Right atrium auricular region (tissue), 2 donors: ENCODE measurements around the gene NECTIN4. TPM values are rescaled to one million over a fixed set of nuclear protein-coding genes. Genes with fewer than 3 reads are reported as not detected.

ENCODE experiments used
- DNase-seq: peaks from one replicate; pipeline ENCODE4 v3.0.0-alpha.2; 2019; ENCODE audit warnings: low spot score
- H3K27ac ChIP-seq, 2 donors: fragments of 200-600 bp; sonication (generic); 1 replicate in 1 of 2; 2 replicates in 1 of 2; pipeline ENCODE4 v1.5.1; 2016 to 2019
- H3K27me3 ChIP-seq, 2 donors: fragments of 200-600 bp; sonication (generic); one replicate each; pipeline versions ENCODE4 v1.5.1 to v1.6.0; 2017 to 2019
- H3K36me3 ChIP-seq: fragments of 200-600 bp; sonication (generic); one replicate; pipeline ENCODE4 v1.5.1; 2016
- H3K4me1 ChIP-seq, 2 donors: fragments of 200-600 bp; sonication (generic); one replicate each; pipeline versions ENCODE4 v1.5.1 to v1.6.0; 2017 to 2019
- H3K4me3 ChIP-seq, 2 donors: fragments of 200-600 bp; sonication (generic); 1 replicate in 1 of 2; 2 replicates in 1 of 2; pipeline ENCODE4 v1.5.1; 2017 to 2019; ENCODE audit warnings: mild to moderate bottlenecking in 1 of 2, moderate library complexity in 1 of 2
- H3K9me3 ChIP-seq, 2 donors: fragments of 200-600 bp; sonication (generic); one replicate each; pipeline ENCODE4 v1.5.1; 2019
- CTCF ChIP-seq, 2 donors: fragments of 200-600 bp; sonication (generic); IDR thresholded peaks; one replicate each; pipeline ENCODE4 v1.5.1; 2019; ENCODE audit warnings: antibody characterized with exemption in 2 of 2
- total RNA-seq, 2 donors: library from RNA; depleted of rRNA; stranded (reverse); fragments of >200 nt; gene quantifications; one replicate each; pipeline ENCODE4 v1.1.0, GENCODE V29; 2016

Gene NECTIN4
- total RNA-seq, 2 donors from 2014 or later: 0.75 TPM; not detected in 1

DNA sequence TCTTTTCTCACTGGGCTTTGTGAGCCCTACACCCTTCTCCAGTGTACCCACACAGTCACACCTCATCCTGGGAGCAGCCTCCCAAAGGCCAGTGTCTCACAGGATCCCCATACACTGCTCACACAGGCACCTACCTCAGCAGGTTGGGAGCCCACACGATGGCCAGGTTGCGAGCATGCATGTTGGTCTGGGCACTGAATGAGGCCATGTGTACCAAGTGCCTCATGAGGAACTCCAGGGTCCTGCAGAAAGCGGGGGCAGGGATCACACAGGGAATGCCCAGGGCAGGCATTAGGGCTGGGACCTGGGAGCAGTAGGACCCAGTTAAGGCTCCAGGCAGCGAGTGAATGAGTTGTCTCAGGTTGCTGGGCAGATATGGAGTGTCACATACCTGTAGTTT is 35.1 kb downstream of the NECTIN4 start:
- TF ChIP-seq CTCF (IDR thresholded peaks at IDR 0.05): no peak
- no peak overlapping the region for H3K4me3 ChIP-seq
- H3K27me3 ChIP-seq: no peaks in the 10 kb centered on the region
- no peak overlapping the region for H3K27ac ChIP-seq
- no peaks in the 10 kb centered on the region for H3K9me3 ChIP-seq
- no peaks in the 10 kb centered on the region for H3K4me1 ChIP-seq
- no peak for DNase-seq
- H3K36me3 ChIP-seq: no peaks in the 10 kb centered on the region

DNA sequence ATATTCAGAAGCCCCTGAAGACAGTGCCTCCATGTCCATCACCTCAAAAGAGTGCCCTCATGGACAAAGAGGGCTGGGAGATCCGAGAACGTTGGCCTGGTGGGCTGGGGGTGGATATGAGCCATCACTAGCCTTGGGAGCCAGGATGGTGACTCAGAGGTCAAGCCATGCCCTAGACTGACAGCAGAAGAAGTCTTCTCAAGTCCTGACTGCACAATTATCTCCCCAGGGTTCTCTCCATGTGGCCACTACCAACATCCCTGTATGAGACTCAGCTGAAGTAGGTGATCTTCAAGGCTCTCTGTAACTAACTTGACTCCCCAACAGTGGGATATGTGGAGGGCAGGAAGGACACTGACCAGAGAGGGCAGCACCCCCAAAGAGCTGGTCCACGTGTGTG is 36.5 kb downstream of the NECTIN4 start:
- Histone ChIP-seq H3K4me1 (no peaks in the 10 kb centered on the region), H3K27me3 (no peaks in the 10 kb centered on the region), H3K4me3 (no peak overlapping the region), H3K27ac (no peak overlapping the region), H3K9me3 (no peaks in the 10 kb centered on the region), H3K36me3 (no peaks in the 10 kb centered on the region)
- no peak for DNase-seq
- no peak for TF ChIP-seq CTCF (IDR thresholded peaks at IDR 0.05)

DNA sequence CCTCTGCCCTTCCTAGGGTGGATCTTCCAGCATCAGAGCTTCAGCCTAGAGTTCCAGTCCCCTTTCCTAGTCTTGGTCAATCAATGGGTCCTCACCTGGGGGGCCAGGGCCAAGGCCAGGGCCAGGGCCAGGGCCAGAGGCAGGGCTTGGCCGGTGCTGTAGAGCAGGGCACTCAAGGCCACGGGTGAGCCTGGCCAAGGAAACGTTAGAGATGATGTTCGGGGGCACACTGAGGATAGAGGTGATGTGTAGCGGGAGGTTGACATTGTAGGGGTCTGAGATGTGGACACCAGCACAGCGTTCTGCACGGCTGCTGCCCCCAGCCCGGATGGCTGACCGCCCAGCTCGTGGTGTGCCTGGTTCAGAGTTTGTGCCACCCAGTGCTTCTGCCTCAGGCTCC is 38.1 kb downstream of the NECTIN4 start:
- Histone ChIP-seq H3K27ac (no peak overlapping the region), H3K4me3 (no peak overlapping the region), H3K27me3 (no peaks in the 10 kb centered on the region), H3K9me3 (no peaks in the 10 kb centered on the region), H3K36me3 (no peaks in the 10 kb centered on the region), H3K4me1 (no peaks in the 10 kb centered on the region)
- DNase-seq: no peak
- TF ChIP-seq CTCF (IDR thresholded peaks at IDR 0.05): no peak

DNA sequence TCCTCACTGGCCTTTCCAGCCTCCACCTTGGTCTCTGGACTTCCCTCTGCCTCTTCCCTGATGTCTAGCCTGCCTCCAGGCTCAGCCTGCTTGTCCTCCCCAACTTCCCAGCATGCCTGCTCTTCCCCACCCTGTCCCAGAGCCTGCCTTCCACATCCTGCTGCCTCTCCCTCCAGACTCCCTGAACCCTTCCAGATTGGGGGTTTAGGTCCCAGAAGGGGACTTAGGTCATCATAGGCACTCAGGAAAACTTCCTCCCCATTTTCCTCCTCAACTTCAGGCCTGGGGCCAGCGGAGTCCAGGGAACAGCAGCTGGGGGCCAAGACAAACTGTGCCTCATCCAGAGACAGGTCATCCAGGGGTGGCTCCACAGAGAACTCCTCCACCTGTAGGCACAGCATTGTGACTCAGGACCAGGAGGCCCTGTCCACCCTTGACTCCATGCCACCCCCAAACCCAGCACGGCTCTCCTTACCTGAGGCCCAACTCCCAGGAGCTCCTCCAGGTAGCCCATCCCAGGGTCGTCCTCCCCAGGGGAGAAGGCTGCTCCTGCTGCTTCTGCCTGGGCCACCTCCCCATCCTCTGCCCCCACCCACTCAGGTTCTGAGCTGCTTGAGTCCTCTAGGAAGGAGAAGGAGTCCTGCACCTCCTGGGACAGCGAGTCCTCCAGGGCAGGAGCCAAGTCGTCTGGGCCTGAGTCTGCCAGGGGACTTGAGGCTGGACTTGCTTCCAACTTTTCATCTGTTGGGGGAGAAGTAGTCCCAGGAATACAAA is 40.2 kb downstream of the NECTIN4 start:
- no peaks in the 10 kb centered on the region for H3K36me3 ChIP-seq
- no peaks in the 10 kb centered on the region for H3K9me3 ChIP-seq
- DNase-seq: no peak
- TF ChIP-seq CTCF (IDR thresholded peaks at IDR 0.05): no peak
- H3K4me3 ChIP-seq: no peak overlapping the region
- H3K27ac ChIP-seq: no peak overlapping the region
- H3K27me3 ChIP-seq: no peaks in the 10 kb centered on the region
- peaks cover 0 to 6% of the 10 kb centered on the region in 2 donors for H3K4me1 ChIP-seq

DNA sequence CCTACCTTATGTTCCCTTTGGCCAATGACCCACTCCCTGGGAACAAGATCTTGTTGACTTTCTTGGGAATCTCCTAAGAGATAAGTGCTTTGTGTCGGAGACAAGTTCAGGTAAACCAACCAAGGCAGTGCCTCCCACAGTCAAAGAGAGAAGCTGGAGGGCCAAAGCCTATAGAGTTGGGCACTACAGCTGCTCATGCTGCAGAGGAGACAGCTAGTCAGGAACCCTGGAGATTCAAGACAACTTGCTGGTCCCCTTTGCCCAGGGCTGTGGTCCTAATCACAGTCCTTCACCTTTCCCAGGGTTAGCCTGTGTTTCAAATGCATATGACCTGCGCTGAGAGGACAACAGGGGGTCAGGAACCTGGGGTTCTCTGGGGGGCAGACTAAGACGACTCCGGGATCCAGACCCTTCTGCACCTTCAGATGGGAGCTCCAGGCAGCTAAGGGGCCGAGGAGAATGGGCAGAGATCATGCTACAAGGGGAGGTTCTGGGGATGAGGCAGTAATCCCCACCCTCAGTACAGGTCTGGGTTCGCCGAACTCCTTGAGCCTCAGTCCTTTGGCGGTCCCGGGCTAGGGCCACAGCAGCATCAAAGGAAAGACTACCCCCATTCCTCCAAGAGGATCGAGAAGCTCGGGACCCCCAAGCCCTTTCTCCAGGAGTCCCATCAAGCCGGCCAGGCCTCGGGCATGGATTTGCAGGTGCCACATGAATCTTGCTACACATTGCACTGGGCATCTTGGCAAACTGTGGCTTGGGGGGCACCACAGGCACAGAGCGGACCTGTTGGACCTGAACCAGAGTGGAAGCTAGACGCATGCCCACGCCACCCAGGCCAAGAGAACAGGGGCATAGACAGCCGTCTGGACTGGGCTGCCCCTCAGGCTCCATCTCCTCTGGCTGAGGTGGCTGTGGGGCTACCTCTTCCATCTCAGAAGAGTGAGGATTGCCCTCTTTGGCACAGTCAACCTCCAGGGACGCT is 41.6 kb downstream of the NECTIN4 start:
- Histone ChIP-seq H3K36me3 (peaks cover 7% of the 10 kb centered on the region), H3K9me3 (no peaks in the 10 kb centered on the region), H3K27ac (no peak overlapping the region), H3K4me3 (no peak overlapping the region), H3K4me1 (peaks cover 0 to 16% of the 10 kb centered on the region in 2 donors), H3K27me3 (no peaks in the 10 kb centered on the region)
- no peak for TF ChIP-seq CTCF (IDR thresholded peaks at IDR 0.05)
- DNase-seq: no peak
